SK-N-SH (cell line): ENCODE results near the gene IL17B. TPM values are rescaled to one million over a fixed set of nuclear protein-coding genes. Genes with fewer than 3 reads are reported as not detected.

Source experiments
- CTCF ChIA-PET: fragments of 300-600, 350-600 bp; formaldehyde crosslinking; extraction: SDS; loops from one replicate; lab custom pipeline; 2021; lab: Yijun Ruan, JAX
- POLR2A ChIA-PET: fragments of 350-600 bp; sonication (Branson Sonifier 250); formaldehyde crosslinking; extraction: SDS; loops from one replicate; lab custom pipeline; 2020; ENCODE audit warnings: antibody characterized with exemption, inconsistent platforms; lab: Yijun Ruan, JAX
- DNase-seq: peaks from one replicate; pipeline ENCODE4 v3.0.0; 2012
- H2AFZ ChIP-seq: fragments of 200-600 bp; sonication (generic); 2 replicates; pipeline ENCODE4 v1.8.1; 2016; ENCODE audit warnings: antibody characterized with exemption, mild to moderate bottlenecking, low read depth
- H3F3A ChIP-seq: fragments of 200-600 bp; sonication (generic); replicated peaks from 2 replicates; pipeline ENCODE3; 2016; ENCODE audit warnings: antibody characterized with exemption, mild to moderate bottlenecking; ENCODE audit not compliant: insufficient read depth
- H3K27ac ChIP-seq, 2 experiments: fragments of 200-500 bp in 1 of 2; fragments of 200-600 bp in 1 of 2; sonication (Bioruptor generic) in 1 of 2; sonication (generic), shearing (Covaris generic) in 1 of 2; 2 replicates each; pipeline versions ENCODE4 v1.5.1 to v1.6.1; 2014 to 2016; ENCODE audit warnings: low read depth in 2 of 2, inconsistent platforms in 1 of 2, low read length in 1 of 2, mild to moderate bottlenecking in 1 of 2, mixed read lengths in 1 of 2
- H3K27me3 ChIP-seq: fragments of 200-600 bp; sonication (generic), shearing (Covaris generic); 2 replicates; pipeline ENCODE4 v1.6.1; 2016; ENCODE audit warnings: mixed run types; ENCODE audit not compliant: insufficient read depth
- H3K36me3 ChIP-seq, 2 experiments: fragments of 200-500 bp in 1 of 2; fragments of 200-600 bp in 1 of 2; sonication (Bioruptor generic) in 1 of 2; sonication (generic) in 1 of 2; replicated peaks in 1 of 2; 2 replicates each; pipeline versions ENCODE3 to v1.5.1; 2014 to 2016; ENCODE audit warnings: low read length in 1 of 2, mild to moderate bottlenecking in 1 of 2; ENCODE audit not compliant: insufficient read depth in 2 of 2, control insufficient read depth in 1 of 2
- H3K4me1 ChIP-seq, 2 experiments: fragments of 200-500 bp in 1 of 2; fragments of 200-600 bp in 1 of 2; sonication (Bioruptor generic) in 1 of 2; sonication (generic), shearing (Covaris generic) in 1 of 2; 2 replicates each; pipeline versions ENCODE4 v1.5.1 to v1.6.1; 2014 to 2016; ENCODE audit warnings: low read depth in 1 of 2, low read length in 1 of 2, mixed run types in 1 of 2; ENCODE audit not compliant: insufficient read depth in 2 of 2, control insufficient read depth in 1 of 2
- H3K4me2 ChIP-seq: fragments of 200-600 bp; sonication (generic), shearing (Covaris generic); 2 replicates; pipeline ENCODE4 v1.6.1; 2017; ENCODE audit warnings: mixed run types
- H3K4me3 ChIP-seq, 2 experiments: fragments of 200-500 bp in 1 of 2; fragments of 200-600 bp in 1 of 2; sonication (Bioruptor generic) in 1 of 2; sonication (generic), shearing (Covaris generic) in 1 of 2; 2 replicates each; pipeline versions ENCODE4 v1.5.1 to v1.8.1; 2014 to 2016; ENCODE audit warnings: low read depth in 2 of 2, inconsistent platforms in 1 of 2, low read length in 1 of 2, mild to moderate bottlenecking in 1 of 2, mixed read lengths in 1 of 2, moderate library complexity in 1 of 2
- H3K79me2 ChIP-seq: fragments of 200-600 bp; sonication (generic); 2 replicates; pipeline ENCODE4 v1.8.1; 2017; ENCODE audit warnings: mild to moderate bottlenecking; ENCODE audit not compliant: insufficient read depth
- H3K9ac ChIP-seq: fragments of 200-600 bp; sonication (generic); 2 replicates; pipeline ENCODE4 v1.6.1; 2017; ENCODE audit warnings: mixed run types
- H3K9me2 ChIP-seq: fragments of 200-600 bp; sonication (generic); 2 replicates; pipeline ENCODE4 v1.6.1; 2017; ENCODE audit warnings: mixed run types
- H3K9me3 ChIP-seq: fragments of 200-600 bp; sonication (generic); 2 replicates; pipeline ENCODE4 v1.6.1; 2017; ENCODE audit warnings: mixed run types, mild to moderate bottlenecking, moderate library complexity
- H4K20me1 ChIP-seq: fragments of 200-600 bp; sonication (generic); 2 replicates; pipeline ENCODE4 v1.6.1; 2017; ENCODE audit warnings: mild to moderate bottlenecking, mixed run types; ENCODE audit not compliant: insufficient read depth
- EP300 ChIP-seq, 2 experiments: IDR thresholded peaks; 2 replicates each; pipeline versions ENCODE4 v1.4.0 to v1.6.1; 2012; ENCODE audit warnings: borderline replicate concordance in 1 of 2, low read depth in 1 of 2, low read length in 1 of 2
- FOSL2 ChIP-seq: IDR thresholded peaks from 2 replicates; pipeline ENCODE4 v1.4.0; 2012; ENCODE audit warnings: low read depth, mild to moderate bottlenecking, moderate library complexity, borderline replicate concordance
- JUND ChIP-seq: IDR thresholded peaks from 2 replicates; pipeline ENCODE4 v1.4.0; 2012
- MEF2A ChIP-seq: IDR thresholded peaks from 2 replicates; pipeline ENCODE4 v1.4.0; 2012; ENCODE audit warnings: low read depth, borderline replicate concordance
- MXI1 ChIP-seq: IDR thresholded peaks from 2 replicates; pipeline ENCODE4 v1.6.1; 2012; ENCODE audit warnings: mild to moderate bottlenecking, low read depth, low read length, improper control_type of control experiment
- NRF1 ChIP-seq: IDR thresholded peaks from 2 replicates; pipeline ENCODE4 v1.6.1; 2012; ENCODE audit warnings: low read depth, mild to moderate bottlenecking, low read length
- RAD21 ChIP-seq: IDR thresholded peaks from 2 replicates; pipeline ENCODE4 v1.6.1; 2012; ENCODE audit warnings: mild to moderate bottlenecking, low read length
- RCOR1 ChIP-seq: fragments of 150-350 bp; IDR thresholded peaks from 2 replicates; pipeline ENCODE4 v1.6.1; 2017; ENCODE audit warnings: antibody characterized with exemption, low read length
- SIN3A ChIP-seq: IDR thresholded peaks from 2 replicates; pipeline ENCODE4 v1.6.1; 2012; ENCODE audit warnings: low read depth, mild to moderate bottlenecking, low read length, moderate library complexity, borderline replicate concordance
- TAF1 ChIP-seq: IDR thresholded peaks from 2 replicates; pipeline ENCODE4 v1.6.1; 2012; ENCODE audit warnings: low read depth, mild to moderate bottlenecking, low read length, moderate library complexity, borderline replicate concordance
- YY1 ChIP-seq: IDR thresholded peaks from 2 replicates; pipeline ENCODE4 v1.4.0; 2012; ENCODE audit warnings: low read depth, mild to moderate bottlenecking
- WGBS: methylation state at CpG from one replicate; pipeline ENCODE4 v1.1.6; 2017; ENCODE audit warnings: low lambda C conversion rate; 5-methylcytosine and 5-hydroxymethylcytosine counted together
- polyA plus RNA-seq, 3 experiments: library from polyadenylated mRNA; depleted of rRNA; stranded (reverse); fragments of >200 nt; gene quantifications; 2 replicates each; pipeline ENCODE4 v1.2.3, GENCODE V29; 2012
- TF ChIP-seq, protein P1 (sequence below): fragments of 150-350 bp; IDR thresholded peaks from 2 replicates; pipeline ENCODE4 v1.6.1; 2017; ENCODE audit warnings: antibody characterized with exemption, low read length, low read depth, borderline replicate concordance
- TF ChIP-seq, protein P2 (sequence below): fragments of 200-600 bp; sonication (generic); IDR thresholded peaks from 2 replicates; pipeline ENCODE4 v1.6.1; 2017; ENCODE audit warnings: antibody characterized with exemption, mild to moderate bottlenecking, moderate library complexity
- TF ChIP-seq, protein P3 (sequence below): IDR thresholded peaks from 2 replicates; pipeline ENCODE4 v1.6.1; 2012; ENCODE audit warnings: mild to moderate bottlenecking, low read depth, low read length, moderate library complexity
- TF ChIP-seq, protein P4 (sequence below): IDR thresholded peaks from 2 replicates; pipeline ENCODE4; 2012
- TF ChIP-seq, protein P5 (sequence below): IDR thresholded peaks from 2 replicates; pipeline ENCODE4 v1.4.0; 2012; ENCODE audit warnings: low read depth, borderline replicate concordance

Gene IL17B
- polyA plus RNA-seq, 1 of the 3 experiments (the other 2 are of a cell fraction), result 0.16 TPM

DNA sequence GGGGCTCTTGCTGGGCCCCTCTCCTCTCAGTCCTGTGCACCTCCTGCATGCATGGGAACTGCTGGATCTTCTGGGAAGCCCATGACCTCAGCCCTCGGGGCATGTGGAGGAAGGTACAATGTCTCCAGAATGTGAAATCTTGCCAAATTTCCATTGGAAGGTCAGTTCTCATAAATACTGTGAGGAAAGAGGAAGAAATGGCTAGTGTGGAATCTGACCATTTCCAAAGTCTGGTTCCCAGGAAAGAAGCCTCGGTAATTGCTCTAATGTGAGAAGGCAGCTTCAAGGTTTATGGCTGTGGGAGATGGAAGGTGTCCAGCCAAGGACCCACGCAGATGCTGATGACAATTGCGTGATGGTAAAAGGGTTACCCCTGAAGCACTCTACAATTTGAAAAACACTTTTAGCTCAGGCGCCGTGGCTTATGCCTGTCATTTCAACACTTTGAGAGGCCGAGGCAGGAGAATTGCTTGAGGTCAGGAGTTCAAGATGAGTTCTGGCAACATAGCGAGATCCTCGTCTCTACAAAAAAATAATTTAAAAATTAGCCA is 8.1 kb upstream of the IL17B start:
- ChIA-PET CTCF (interaction anchor here (10.0 to 41.4 kb wide), 2 partner anchors 18 to 36 kb away, joined by 173 to 1751 read pairs; no protein-coding TSS in a partner anchor), POLR2A (interaction anchor here (1.6 to 2.8 kb wide), 2 partner anchors 35 to 43 kb away, joined by 5 to 8 read pairs; no protein-coding TSS in a partner anchor)
- Histone ChIP-seq H3K4me3 (no peak overlapping the region), H3K79me2 (no peaks in the 10 kb centered on the region), H3K9me3 (no peaks in the 10 kb centered on the region), H3K9me2 (no peaks in the 10 kb centered on the region), H3K27me3 (no peaks in the 10 kb centered on the region), H3K4me1 (peaks cover 0 to 32% of the 10 kb centered on the region in 2 experiments; a peak in 1 of 4 replicates), H4K20me1 (no peaks in the 10 kb centered on the region), H3K27ac (peak overlapping the region in 1 of 2 experiments; percentile 5; a peak in 2 of 4 replicates), H3K36me3 (no peaks in the 10 kb centered on the region), H2AFZ (no peak overlapping the region), H3K4me2 (no peak overlapping the region), H3K9ac (no peak overlapping the region), H3F3A (peaks cover 3% of the 10 kb centered on the region)
- TF ChIP-seq, protein P1, sequence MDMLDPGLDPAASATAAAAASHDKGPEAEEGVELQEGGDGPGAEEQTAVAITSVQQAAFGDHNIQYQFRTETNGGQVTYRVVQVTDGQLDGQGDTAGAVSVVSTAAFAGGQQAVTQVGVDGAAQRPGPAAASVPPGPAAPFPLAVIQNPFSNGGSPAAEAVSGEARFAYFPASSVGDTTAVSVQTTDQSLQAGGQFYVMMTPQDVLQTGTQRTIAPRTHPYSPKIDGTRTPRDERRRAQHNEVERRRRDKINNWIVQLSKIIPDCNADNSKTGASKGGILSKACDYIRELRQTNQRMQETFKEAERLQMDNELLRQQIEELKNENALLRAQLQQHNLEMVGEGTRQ, result no peak
- DNase-seq, result no peak
- 88% methylated on average over 9 of the region's 9 CpGs for WGBS

DNA sequence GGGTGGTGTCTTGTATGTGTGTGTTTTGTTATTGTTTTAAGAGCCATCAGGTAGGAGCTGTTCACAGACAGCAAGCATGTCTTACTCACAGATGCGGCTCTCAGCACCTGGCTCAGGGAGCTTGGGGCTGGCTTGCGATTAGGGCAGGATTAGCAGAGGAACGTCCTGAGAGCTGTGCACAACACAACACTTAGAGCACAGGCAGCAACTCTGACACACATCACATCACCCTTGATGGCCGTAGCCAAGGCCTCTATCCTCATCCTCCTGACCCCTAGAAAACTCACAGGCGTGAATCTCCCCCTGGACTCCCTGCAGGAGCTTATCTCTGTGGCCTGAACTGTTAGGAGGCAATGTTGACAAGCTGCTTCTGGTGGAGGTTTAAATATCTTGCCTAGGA is 7.1 kb upstream of the IL17B start:
- H3K36me3 ChIP-seq, result no peaks in the 10 kb centered on the region
- H3K9ac ChIP-seq, result no peak overlapping the region
- no peak overlapping the region for H3K4me3 ChIP-seq
- 96% methylated on average over 3 of the region's 5 CpGs for WGBS
- H4K20me1 ChIP-seq, result no peaks in the 10 kb centered on the region
- POLR2A ChIA-PET, result interaction anchor here (0.7 to 2.8 kb wide), 7 partner anchors 11 to 48 kb away, joined by 3 to 8 read pairs (median 3); no protein-coding TSS in a partner anchor
- no peak for DNase-seq
- H3K9me2 ChIP-seq, result no peaks in the 10 kb centered on the region
- no peaks in the 10 kb centered on the region for H3F3A ChIP-seq
- H2AFZ ChIP-seq, result no peak overlapping the region
- H3K27me3 ChIP-seq, result no peaks in the 10 kb centered on the region
- no peaks in the 10 kb centered on the region for H3K79me2 ChIP-seq
- CTCF ChIA-PET, result interaction anchor here (0.8 to 41.4 kb wide), 3 partner anchors 17 to 179 kb away, joined by 3 to 1751 read pairs (median 173); no protein-coding TSS in a partner anchor
- no peaks in the 10 kb centered on the region for H3K9me3 ChIP-seq
- no peak overlapping the region for H3K4me2 ChIP-seq
- TF ChIP-seq MEF2A, result no peak
- TF ChIP-seq, protein P2, sequence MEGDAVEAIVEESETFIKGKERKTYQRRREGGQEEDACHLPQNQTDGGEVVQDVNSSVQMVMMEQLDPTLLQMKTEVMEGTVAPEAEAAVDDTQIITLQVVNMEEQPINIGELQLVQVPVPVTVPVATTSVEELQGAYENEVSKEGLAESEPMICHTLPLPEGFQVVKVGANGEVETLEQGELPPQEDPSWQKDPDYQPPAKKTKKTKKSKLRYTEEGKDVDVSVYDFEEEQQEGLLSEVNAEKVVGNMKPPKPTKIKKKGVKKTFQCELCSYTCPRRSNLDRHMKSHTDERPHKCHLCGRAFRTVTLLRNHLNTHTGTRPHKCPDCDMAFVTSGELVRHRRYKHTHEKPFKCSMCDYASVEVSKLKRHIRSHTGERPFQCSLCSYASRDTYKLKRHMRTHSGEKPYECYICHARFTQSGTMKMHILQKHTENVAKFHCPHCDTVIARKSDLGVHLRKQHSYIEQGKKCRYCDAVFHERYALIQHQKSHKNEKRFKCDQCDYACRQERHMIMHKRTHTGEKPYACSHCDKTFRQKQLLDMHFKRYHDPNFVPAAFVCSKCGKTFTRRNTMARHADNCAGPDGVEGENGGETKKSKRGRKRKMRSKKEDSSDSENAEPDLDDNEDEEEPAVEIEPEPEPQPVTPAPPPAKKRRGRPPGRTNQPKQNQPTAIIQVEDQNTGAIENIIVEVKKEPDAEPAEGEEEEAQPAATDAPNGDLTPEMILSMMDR, result no peak
- TF ChIP-seq, protein P3, sequence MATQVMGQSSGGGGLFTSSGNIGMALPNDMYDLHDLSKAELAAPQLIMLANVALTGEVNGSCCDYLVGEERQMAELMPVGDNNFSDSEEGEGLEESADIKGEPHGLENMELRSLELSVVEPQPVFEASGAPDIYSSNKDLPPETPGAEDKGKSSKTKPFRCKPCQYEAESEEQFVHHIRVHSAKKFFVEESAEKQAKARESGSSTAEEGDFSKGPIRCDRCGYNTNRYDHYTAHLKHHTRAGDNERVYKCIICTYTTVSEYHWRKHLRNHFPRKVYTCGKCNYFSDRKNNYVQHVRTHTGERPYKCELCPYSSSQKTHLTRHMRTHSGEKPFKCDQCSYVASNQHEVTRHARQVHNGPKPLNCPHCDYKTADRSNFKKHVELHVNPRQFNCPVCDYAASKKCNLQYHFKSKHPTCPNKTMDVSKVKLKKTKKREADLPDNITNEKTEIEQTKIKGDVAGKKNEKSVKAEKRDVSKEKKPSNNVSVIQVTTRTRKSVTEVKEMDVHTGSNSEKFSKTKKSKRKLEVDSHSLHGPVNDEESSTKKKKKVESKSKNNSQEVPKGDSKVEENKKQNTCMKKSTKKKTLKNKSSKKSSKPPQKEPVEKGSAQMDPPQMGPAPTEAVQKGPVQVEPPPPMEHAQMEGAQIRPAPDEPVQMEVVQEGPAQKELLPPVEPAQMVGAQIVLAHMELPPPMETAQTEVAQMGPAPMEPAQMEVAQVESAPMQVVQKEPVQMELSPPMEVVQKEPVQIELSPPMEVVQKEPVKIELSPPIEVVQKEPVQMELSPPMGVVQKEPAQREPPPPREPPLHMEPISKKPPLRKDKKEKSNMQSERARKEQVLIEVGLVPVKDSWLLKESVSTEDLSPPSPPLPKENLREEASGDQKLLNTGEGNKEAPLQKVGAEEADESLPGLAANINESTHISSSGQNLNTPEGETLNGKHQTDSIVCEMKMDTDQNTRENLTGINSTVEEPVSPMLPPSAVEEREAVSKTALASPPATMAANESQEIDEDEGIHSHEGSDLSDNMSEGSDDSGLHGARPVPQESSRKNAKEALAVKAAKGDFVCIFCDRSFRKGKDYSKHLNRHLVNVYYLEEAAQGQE, result no peak
- TF ChIP-seq, protein P4, sequence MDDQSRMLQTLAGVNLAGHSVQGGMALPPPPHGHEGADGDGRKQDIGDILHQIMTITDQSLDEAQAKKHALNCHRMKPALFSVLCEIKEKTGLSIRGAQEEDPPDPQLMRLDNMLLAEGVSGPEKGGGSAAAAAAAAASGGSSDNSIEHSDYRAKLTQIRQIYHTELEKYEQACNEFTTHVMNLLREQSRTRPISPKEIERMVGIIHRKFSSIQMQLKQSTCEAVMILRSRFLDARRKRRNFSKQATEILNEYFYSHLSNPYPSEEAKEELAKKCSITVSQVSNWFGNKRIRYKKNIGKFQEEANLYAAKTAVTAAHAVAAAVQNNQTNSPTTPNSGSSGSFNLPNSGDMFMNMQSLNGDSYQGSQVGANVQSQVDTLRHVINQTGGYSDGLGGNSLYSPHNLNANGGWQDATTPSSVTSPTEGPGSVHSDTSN, result no peak
- no peak for TF ChIP-seq JUND
- TF ChIP-seq FOSL2, result no peak
- TF ChIP-seq RCOR1, result no peak
- no peak for TF ChIP-seq EP300 (IDR thresholded peaks at IDR 0.05; ENCODE audit: borderline replicate concordance in 1 of 2, low read depth in 1 of 2, low read length in 1 of 2)
- no peak for TF ChIP-seq TAF1
- no peak for TF ChIP-seq MXI1
- TF ChIP-seq SIN3A, result no peak
- TF ChIP-seq, protein P5, sequence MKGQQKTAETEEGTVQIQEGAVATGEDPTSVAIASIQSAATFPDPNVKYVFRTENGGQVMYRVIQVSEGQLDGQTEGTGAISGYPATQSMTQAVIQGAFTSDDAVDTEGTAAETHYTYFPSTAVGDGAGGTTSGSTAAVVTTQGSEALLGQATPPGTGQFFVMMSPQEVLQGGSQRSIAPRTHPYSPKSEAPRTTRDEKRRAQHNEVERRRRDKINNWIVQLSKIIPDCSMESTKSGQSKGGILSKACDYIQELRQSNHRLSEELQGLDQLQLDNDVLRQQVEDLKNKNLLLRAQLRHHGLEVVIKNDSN, result no peak
- TF ChIP-seq YY1, result no peak
- TF ChIP-seq RAD21, result no peak
- no peak for TF ChIP-seq NRF1
- H3K4me1 ChIP-seq, result peaks cover 0 to 41% of the 10 kb centered on the region in 2 experiments; a peak in 1 of 4 replicates
- H3K27ac ChIP-seq, result peak overlapping the region in 1 of 2 experiments; percentile 84; a peak in 1 of 4 replicates
